GM12878 (cell line): ENCODE results near the gene NEB. TPM values are rescaled to one million over a fixed set of nuclear protein-coding genes. Genes with fewer than 3 reads are reported as not detected.

ENCODE experiments used
- ATAC-seq: fragments of 200-7000 bp; cut with Tn5 transposase; 3 replicates; pipeline ENCODE4 v1.9.1; 2020; ENCODE audit warnings: mild to moderate bottlenecking, moderate library complexity
- BruUV-seq: library from RNA; stranded (reverse); fragments of 400-500 nt; replicated peaks from 2 replicates; lab custom pipeline; 2021; lab: Mats Ljungman, UMichigan
- CTCF ChIA-PET: fragments of 300-600 bp; sonication (Branson Sonifier 250); formaldehyde crosslinking; extraction: SDS; loops from one replicate; lab custom pipeline; 2021; ENCODE audit warnings: inconsistent platforms; lab: Yijun Ruan, JAX
- POLR2A ChIA-PET: fragments of 350-600 bp; formaldehyde crosslinking; extraction: SDS; loops from one replicate; lab custom pipeline; 2021; ENCODE audit warnings: inconsistent platforms; lab: Charles Lee
- RAD21 ChIA-PET: fragments of 300-600 bp; sonication (Branson Sonifier 250); formaldehyde crosslinking; loops from one replicate; lab custom pipeline; 2023; ENCODE audit warnings: antibody characterized with exemption; ENCODE audit not compliant: unreplicated experiment; lab: Charles Lee
- SMC1A ChIA-PET: fragments of 300-600 bp; sonication (Branson Sonifier 250); formaldehyde crosslinking; loops from one replicate; lab custom pipeline; 2023; ENCODE audit not compliant: unreplicated experiment, uncharacterized antibody; lab: Charles Lee
- DNase-seq: peaks from one replicate; pipeline ENCODE4 v3.0.0-alpha.2; 2011; ENCODE audit warnings: low read depth, low spot score
- FAIRE-seq: peaks from 3 replicates; lab custom pipeline; 2011; peaks lifted over from hg19 to GRCh38; lab: Jason Lieb, UNC
- H2AFZ ChIP-seq: 2 replicates; pipeline ENCODE4 v1.6.0; 2011; ENCODE audit warnings: low read depth, low read length, control low read depth; ENCODE audit not compliant: control insufficient read depth
- H3K27ac ChIP-seq: 2 replicates; pipeline ENCODE4 v1.5.1; 2011; ENCODE audit warnings: control low read depth; ENCODE audit not compliant: control insufficient read depth, insufficient read depth
- H3K27me3 ChIP-seq, 2 experiments: replicated peaks in 1 of 2; 2 replicates each; pipeline versions ENCODE4 v1.6.0 to v1.6.1; 2011; ENCODE audit warnings: low read length in 1 of 2; ENCODE audit not compliant: control insufficient read depth in 2 of 2, insufficient read depth in 2 of 2
- H3K36me3 ChIP-seq, 2 experiments: 2 replicates each; pipeline ENCODE4 v1.5.1; 2011; ENCODE audit warnings: low read length in 1 of 2; ENCODE audit not compliant: control insufficient read depth in 2 of 2, insufficient read depth in 2 of 2
- H3K4me1 ChIP-seq: 2 replicates; pipeline ENCODE4 v1.6.1; 2011; ENCODE audit warnings: mild to moderate bottlenecking, low read length, moderate library complexity, mixed read lengths; ENCODE audit not compliant: control insufficient read depth, insufficient read depth
- H3K4me2 ChIP-seq: 2 replicates; pipeline ENCODE4 v1.6.0; 2011; ENCODE audit warnings: control low read depth; ENCODE audit not compliant: control insufficient read depth, insufficient read depth
- H3K4me3 ChIP-seq: fragments of 200-600 bp; sonication (generic); 2 replicates; pipeline ENCODE4 v1.5.1; 2016
- H3K79me2 ChIP-seq: 2 replicates; pipeline ENCODE4 v1.6.0; 2011; ENCODE audit warnings: low read length; ENCODE audit not compliant: control insufficient read depth, insufficient read depth
- H3K9ac ChIP-seq: 2 replicates; pipeline ENCODE4 v1.8.0; 2011; ENCODE audit warnings: low read length, control low read depth, mixed read lengths; ENCODE audit not compliant: control insufficient read depth, insufficient read depth
- H3K9me3 ChIP-seq: replicated peaks from 3 replicates; pipeline ENCODE4 v1.5.1; 2011; ENCODE audit warnings: mild to moderate bottlenecking, low read length; ENCODE audit not compliant: control insufficient read depth, insufficient read depth
- H4K20me1 ChIP-seq: 2 replicates; pipeline ENCODE4 v1.6.0; 2011; ENCODE audit not compliant: control insufficient read depth, insufficient read depth
- CBX5 ChIP-seq: sonication (generic); IDR thresholded peaks from 2 replicates; pipeline ENCODE4 v1.6.1; 2016; ENCODE audit warnings: low read depth, moderate library complexity, mild to moderate bottlenecking, inconsistent platforms
- CREM ChIP-seq: IDR thresholded peaks from 2 replicates; pipeline ENCODE4 v1.6.1; 2014; ENCODE audit warnings: antibody characterized with exemption, low read depth
- ESRRA ChIP-seq: IDR thresholded peaks from 2 replicates; pipeline ENCODE4 v1.6.1; 2012; ENCODE audit warnings: mild to moderate bottlenecking, low read length, improper control_type of control experiment
- KAT2A ChIP-seq: conservative IDR thresholded peaks from 2 replicates; pipeline ENCODE4 v1.6.1; 2011; ENCODE audit warnings: low read depth, low read length; ENCODE audit not compliant: control insufficient read depth
- MEF2A ChIP-seq: IDR thresholded peaks from 2 replicates; pipeline ENCODE4 v1.6.1; 2011; ENCODE audit warnings: low read depth, mild to moderate bottlenecking, low read length, moderate library complexity; ENCODE audit not compliant: insufficient read depth
- POLR2A ChIP-seq: IDR thresholded peaks from 2 replicates; pipeline ENCODE4 v1.6.1; 2011; ENCODE audit warnings: low read depth, mild to moderate bottlenecking, low read length
- POLR2AphosphoS2 ChIP-seq: IDR thresholded peaks from 2 replicates; pipeline ENCODE4 v1.6.1; 2011; ENCODE audit warnings: low read depth, mild to moderate bottlenecking, low read length, improper control_type of control experiment, moderate library complexity
- RAD21 ChIP-seq: IDR thresholded peaks from 2 replicates; pipeline ENCODE4 v1.6.1; 2011; ENCODE audit warnings: mild to moderate bottlenecking, low read depth, low read length, moderate library complexity; ENCODE audit not compliant: insufficient read depth
- RAD51 ChIP-seq: fragments of 450-650 bp; IDR thresholded peaks from 2 replicates; pipeline ENCODE4 v1.6.1; 2016; ENCODE audit warnings: moderate library complexity, mild to moderate bottlenecking, inconsistent platforms
- RCOR1 ChIP-seq: conservative IDR thresholded peaks from 2 replicates; pipeline ENCODE4 v1.6.1; 2012; ENCODE audit warnings: low read depth, low read length, improper control_type of control experiment
- RUNX3 ChIP-seq: IDR thresholded peaks from 2 replicates; pipeline ENCODE4 v1.6.1; 2012; ENCODE audit warnings: low read length, inconsistent platforms
- SMC3 ChIP-seq: IDR thresholded peaks from 2 replicates; pipeline ENCODE4 v1.6.1; 2011; ENCODE audit warnings: low read length, improper control_type of control experiment, borderline replicate concordance
- SPI1 ChIP-seq: IDR thresholded peaks from 2 replicates; pipeline ENCODE4 v1.6.1; 2011; ENCODE audit warnings: low read depth, mild to moderate bottlenecking, low read length, moderate library complexity, borderline replicate concordance; ENCODE audit not compliant: insufficient read depth
- ZNF274 ChIP-seq: IDR thresholded peaks from one replicate; pipeline ENCODE4 v1.8.0; 2011; ENCODE audit not compliant: insufficient read length, insufficient read depth
- WGBS: methylation state at CpG from one replicate; pipeline ENCODE4 v1.1.6; 2016; ENCODE audit warnings: low lambda C conversion rate; ENCODE audit not compliant: insufficient replicate concordance, insufficient coverage; ENCODE audit errors: missing lambda C conversion rate; 5-methylcytosine and 5-hydroxymethylcytosine counted together
- in situ Hi-C: fragments of 300-500 bp; cut with MboI; formaldehyde crosslinking; loops from 9 replicates; pipeline ENCODE4 v1.14.3; 2018; ENCODE audit warnings: mixed read lengths
- intact Hi-C: fragments of 100-400 bp; cut with micrococcal nuclease; formaldehyde crosslinking; loops from one replicate; pipeline ENCODE4 v1.14.2; 2022; ENCODE audit not compliant: unreplicated experiment
- polyA plus RNA-seq, 11 experiments: library from polyadenylated mRNA; depleted of rRNA in 4 of 11; unstranded in 6 of 11; stranded (reverse) in 5 of 11; fragments of >200 nt; fragmentation: Nextera tagmentation in 4 of 11; fragmentation: Illumina TruSeq in 1 of 11; extraction: Ambion mirVana in 4 of 11; extraction: Trizol in 1 of 11; gene quantifications; 1 replicate in 1 of 11; 2 replicates in 10 of 11; pipeline versions ENCODE4 v1.2.1 to v1.2.3, GENCODE V29; 2011 to 2016; ENCODE audit warnings: inconsistent platforms in 2 of 11, missing spikeins in 2 of 11, low read depth in 1 of 11
- total RNA-seq, 4 experiments: library from RNA; depleted of rRNA in 3 of 4; stranded (reverse); fragments of >200 nt in 3 of 4; fragmentation: Illumina TruSeq in 1 of 4; extraction: Trizol in 1 of 4; gene quantifications; 2 replicates each; pipeline versions ENCODE4 v1.2.1 to v1.2.3, GENCODE V29; 2013 to 2021
- TF ChIP-seq, protein P1 (sequence below): fragments of 450-650 bp; IDR thresholded peaks from 2 replicates; pipeline ENCODE4 v1.6.1; 2017; ENCODE audit warnings: borderline replicate concordance
- TF ChIP-seq, protein P2 (sequence below): fragments of 450-650 bp; IDR thresholded peaks from 2 replicates; pipeline ENCODE4 v1.6.1; 2014; ENCODE audit warnings: mild to moderate bottlenecking
- TF ChIP-seq, protein P3 (sequence below): fragments of 450-650 bp; IDR thresholded peaks from 2 replicates; pipeline ENCODE4 v1.6.1; 2017; ENCODE audit warnings: mild to moderate bottlenecking, moderate library complexity
- TF ChIP-seq, protein P4 (sequence below): fragments of 150-350 bp; IDR thresholded peaks from 2 replicates; pipeline ENCODE4 v1.6.1; 2014; ENCODE audit warnings: mild to moderate bottlenecking, low read depth, low read length

Gene NEB
- total and polyA plus RNA-seq, 10 of the 15 experiments (the other 5 are each of a cell fraction or from before 2014, with no cell fraction given): 0.04 to 0.77 (median 0.12) TPM

DNA sequence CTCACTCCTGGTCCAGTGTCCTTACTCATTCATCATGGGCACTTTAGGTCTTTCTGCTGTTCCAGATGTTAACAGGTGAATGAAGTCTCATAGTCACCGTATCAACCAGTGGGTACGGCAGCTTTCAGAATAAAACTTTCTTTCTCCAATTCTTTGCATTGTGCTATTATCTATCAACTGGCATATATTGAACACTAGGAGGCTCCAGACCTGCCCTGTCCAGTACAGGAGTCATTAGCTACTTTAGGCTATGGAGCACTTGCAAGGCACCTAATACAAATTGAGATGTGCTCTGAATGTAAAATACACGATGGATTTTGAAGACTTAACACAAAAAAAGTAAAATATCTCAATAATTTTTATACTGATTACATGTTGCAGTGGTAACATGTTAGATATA lies 43.2 kb upstream of the NEB start:
- Histone ChIP-seq H3K27me3 (no peaks in the 10 kb centered on the region), H3K9ac (no peak overlapping the region), H3K9me3 (no peaks in the 10 kb centered on the region), H3K79me2 (no peaks in the 10 kb centered on the region), H3K4me3 (no peak overlapping the region), H3K4me2 (no peak overlapping the region), H3K36me3 (0 out of 4 replicates have a peak, but pooled peaks cover 0 to 2% of the 10 kb centered on the region in 2 experiments), H2AFZ (no peak overlapping the region), H3K4me1 (no peaks in the 10 kb centered on the region; the same call in 1 of the 2 replicates), H3K27ac (no peak overlapping the region), H4K20me1 (no peaks in the 10 kb centered on the region)
- POLR2A ChIA-PET: no interaction called here
- CTCF ChIA-PET: no interaction called here
- in situ Hi-C loops: no loop called here
- FAIRE-seq (no peak), DNase-seq (no peak), ATAC-seq (peak; percentile 66)
- BruUV-seq: no TSS peak
- intact Hi-C loops: no loop called here
- 67% methylated on average over 3 of the region's 3 CpGs for WGBS
- SMC1A ChIA-PET: interaction anchor here (1.0 to 1.4 kb wide), 2 partner anchors 11 to 46 kb away, joined by 3 read pairs; no protein-coding TSS in a partner anchor
- RAD21 ChIA-PET: no interaction called here
- TF ChIP-seq POLR2AphosphoS2 (no peak), RAD21 (peak; percentile 23; the same call in 1 of the 2 replicates), CREM (no peak), KAT2A (no peak), CBX5 (no peak), POLR2A (no peak), RAD51 (no peak), RUNX3 (no peak), MEF2A (no peak), RCOR1 (no peak), SMC3 (peak; percentile 21; the same call in 1 of the 2 replicates), SPI1 (no peak), ZNF274 (no peak), ESRRA (no peak)
- TF ChIP-seq, protein P1, sequence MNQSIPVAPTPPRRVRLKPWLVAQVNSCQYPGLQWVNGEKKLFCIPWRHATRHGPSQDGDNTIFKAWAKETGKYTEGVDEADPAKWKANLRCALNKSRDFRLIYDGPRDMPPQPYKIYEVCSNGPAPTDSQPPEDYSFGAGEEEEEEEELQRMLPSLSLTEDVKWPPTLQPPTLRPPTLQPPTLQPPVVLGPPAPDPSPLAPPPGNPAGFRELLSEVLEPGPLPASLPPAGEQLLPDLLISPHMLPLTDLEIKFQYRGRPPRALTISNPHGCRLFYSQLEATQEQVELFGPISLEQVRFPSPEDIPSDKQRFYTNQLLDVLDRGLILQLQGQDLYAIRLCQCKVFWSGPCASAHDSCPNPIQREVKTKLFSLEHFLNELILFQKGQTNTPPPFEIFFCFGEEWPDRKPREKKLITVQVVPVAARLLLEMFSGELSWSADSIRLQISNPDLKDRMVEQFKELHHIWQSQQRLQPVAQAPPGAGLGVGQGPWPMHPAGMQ: no peak
- TF ChIP-seq, protein P2, sequence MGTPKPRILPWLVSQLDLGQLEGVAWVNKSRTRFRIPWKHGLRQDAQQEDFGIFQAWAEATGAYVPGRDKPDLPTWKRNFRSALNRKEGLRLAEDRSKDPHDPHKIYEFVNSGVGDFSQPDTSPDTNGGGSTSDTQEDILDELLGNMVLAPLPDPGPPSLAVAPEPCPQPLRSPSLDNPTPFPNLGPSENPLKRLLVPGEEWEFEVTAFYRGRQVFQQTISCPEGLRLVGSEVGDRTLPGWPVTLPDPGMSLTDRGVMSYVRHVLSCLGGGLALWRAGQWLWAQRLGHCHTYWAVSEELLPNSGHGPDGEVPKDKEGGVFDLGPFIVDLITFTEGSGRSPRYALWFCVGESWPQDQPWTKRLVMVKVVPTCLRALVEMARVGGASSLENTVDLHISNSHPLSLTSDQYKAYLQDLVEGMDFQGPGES: no peak
- TF ChIP-seq, protein P3, sequence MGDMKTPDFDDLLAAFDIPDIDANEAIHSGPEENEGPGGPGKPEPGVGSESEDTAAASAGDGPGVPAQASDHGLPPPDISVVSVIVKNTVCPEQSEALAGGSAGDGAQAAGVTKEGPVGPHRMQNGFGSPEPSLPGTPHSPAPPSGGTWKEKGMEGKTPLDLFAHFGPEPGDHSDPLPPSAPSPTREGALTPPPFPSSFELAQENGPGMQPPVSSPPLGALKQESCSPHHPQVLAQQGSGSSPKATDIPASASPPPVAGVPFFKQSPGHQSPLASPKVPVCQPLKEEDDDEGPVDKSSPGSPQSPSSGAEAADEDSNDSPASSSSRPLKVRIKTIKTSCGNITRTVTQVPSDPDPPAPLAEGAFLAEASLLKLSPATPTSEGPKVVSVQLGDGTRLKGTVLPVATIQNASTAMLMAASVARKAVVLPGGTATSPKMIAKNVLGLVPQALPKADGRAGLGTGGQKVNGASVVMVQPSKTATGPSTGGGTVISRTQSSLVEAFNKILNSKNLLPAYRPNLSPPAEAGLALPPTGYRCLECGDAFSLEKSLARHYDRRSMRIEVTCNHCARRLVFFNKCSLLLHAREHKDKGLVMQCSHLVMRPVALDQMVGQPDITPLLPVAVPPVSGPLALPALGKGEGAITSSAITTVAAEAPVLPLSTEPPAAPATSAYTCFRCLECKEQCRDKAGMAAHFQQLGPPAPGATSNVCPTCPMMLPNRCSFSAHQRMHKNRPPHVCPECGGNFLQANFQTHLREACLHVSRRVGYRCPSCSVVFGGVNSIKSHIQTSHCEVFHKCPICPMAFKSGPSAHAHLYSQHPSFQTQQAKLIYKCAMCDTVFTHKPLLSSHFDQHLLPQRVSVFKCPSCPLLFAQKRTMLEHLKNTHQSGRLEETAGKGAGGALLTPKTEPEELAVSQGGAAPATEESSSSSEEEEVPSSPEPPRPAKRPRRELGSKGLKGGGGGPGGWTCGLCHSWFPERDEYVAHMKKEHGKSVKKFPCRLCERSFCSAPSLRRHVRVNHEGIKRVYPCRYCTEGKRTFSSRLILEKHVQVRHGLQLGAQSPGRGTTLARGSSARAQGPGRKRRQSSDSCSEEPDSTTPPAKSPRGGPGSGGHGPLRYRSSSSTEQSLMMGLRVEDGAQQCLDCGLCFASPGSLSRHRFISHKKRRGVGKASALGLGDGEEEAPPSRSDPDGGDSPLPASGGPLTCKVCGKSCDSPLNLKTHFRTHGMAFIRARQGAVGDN: no peak
- TF ChIP-seq, protein P4, sequence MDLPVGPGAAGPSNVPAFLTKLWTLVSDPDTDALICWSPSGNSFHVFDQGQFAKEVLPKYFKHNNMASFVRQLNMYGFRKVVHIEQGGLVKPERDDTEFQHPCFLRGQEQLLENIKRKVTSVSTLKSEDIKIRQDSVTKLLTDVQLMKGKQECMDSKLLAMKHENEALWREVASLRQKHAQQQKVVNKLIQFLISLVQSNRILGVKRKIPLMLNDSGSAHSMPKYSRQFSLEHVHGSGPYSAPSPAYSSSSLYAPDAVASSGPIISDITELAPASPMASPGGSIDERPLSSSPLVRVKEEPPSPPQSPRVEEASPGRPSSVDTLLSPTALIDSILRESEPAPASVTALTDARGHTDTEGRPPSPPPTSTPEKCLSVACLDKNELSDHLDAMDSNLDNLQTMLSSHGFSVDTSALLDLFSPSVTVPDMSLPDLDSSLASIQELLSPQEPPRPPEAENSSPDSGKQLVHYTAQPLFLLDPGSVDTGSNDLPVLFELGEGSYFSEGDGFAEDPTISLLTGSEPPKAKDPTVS: no peak
